GM04503 (cell line): Measurements from ENCODE around the gene GJE1.
"Not testable (repeated sequence)": the region's sequence is repeated elsewhere in the genome, so short reads cannot be mapped to it uniquely, and the experiment has no call there.

Source experiments
- DNase-seq: peaks from one replicate; pipeline ENCODE4 v3.0.0-alpha.2; 2012; ENCODE audit warnings: low read depth

The GJE1 gene, protein sequence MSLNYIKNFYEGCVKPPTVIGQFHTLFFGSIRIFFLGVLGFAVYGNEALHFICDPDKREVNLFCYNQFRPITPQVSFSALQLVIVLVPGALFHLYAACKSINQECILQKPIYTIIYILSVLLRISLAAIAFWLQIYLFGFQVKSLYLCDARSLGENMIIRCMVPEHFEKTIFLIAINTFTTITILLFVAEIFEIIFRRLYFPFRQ

DNA sequence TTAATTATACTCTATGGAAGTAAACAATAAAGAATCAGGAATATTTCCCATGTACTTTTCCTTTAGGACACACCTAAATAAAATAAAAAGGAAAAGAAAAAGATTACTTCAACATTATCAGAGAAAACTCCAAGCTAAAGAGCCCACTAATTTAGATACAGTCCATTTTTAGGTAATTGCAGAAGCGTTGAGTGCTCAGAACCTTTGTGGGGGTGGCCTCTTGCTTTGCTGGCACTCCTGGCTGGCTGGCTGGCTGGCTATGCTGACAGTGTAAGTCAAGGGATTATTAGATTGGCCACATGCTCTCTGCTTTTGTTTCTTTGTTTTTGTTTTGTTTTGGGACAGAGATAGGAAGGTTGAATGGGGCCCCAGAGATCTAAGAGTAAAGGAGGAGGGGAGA is at the start of gene GJE1:
Gene GJE1, plus strand, starts transcription at position 301 of the 400 bp plus-strand sequence. CDS start 234 bp downstream, outside the sequence.
- DNase-seq, result no peak

DNA sequence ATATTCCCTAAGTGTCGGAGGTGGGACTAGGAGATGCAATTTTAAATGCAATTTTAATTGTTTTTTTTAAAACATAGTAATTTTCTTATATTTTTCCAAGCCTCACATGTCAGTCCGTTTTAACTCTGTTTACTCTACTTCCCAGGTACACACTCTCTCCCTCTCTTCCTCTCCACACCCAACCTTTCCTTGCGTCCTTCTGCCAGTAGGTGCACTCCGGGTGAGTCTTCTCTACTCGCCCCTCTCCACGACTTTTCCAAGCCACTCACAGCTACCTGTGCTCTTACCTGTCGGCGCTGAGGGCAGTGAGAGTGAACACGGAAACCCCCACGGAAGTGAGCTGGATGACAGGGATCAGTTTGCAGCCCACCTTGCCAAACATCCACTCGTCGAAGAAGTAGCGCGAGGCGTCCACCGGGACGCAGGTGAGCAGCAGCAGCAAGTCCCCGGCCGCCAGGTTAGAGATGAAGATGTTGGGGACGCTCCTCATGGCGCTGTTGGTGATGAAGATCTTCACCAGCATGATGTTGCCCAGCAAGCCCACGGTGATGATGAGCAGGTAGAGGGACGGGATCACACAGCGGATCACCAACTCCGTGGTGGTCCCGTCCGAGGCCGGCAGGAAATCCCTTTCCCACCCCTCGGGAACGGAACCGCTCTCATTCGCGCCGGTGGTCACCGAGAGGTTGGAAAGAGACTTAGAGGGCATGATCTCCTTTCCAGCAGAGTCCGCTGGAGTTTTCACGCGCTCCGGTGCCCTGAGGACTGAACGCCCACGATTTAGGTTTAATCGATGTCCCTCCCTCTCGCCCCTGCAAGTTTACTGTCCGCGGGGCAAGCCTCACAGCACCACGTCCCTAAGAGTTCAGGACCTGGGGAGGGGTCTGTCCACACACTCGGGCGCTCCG is 44.5 kb upstream of the GJE1 start:
- no peak for DNase-seq

DNA sequence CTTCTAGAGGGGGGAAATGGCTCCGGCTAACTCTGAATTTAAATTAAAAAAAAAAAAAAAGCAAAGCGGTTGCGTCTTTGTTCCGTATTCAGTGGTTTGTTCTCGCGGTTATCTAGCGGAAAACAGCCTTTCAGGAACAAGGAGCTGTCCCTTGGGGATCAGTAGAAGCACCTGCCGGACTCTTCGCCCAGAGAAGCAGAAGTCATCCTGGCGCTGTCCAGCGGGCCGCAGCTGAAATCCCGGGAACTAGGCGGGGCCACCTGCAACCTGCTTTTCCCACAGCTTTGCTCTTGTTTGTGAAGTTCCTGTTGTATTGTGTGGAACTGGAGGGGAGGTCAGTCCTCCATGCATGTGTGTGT is 43.9 kb upstream of the GJE1 start:
- no peak for DNase-seq

DNA sequence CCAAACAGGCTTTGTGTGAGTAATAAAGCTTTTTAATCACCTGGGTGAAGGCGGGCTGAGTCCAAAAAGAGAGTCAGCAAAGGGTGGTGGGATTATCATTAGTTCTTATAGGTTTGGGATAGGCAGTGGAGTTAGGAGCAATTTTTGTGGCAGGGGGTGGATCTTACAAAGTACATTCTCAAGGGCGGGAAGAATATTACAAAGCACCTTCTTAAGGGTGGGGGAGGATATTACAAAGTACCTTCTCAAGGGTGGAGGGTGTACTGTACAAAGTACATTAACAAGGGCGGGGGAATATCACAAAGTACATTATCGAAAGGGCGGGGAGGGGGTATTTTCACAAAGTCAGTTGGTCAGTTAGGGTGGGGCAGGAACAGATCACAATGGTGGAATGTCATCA is 27.9 kb upstream of the GJE1 start:
- not testable (repeated sequence) for DNase-seq

DNA sequence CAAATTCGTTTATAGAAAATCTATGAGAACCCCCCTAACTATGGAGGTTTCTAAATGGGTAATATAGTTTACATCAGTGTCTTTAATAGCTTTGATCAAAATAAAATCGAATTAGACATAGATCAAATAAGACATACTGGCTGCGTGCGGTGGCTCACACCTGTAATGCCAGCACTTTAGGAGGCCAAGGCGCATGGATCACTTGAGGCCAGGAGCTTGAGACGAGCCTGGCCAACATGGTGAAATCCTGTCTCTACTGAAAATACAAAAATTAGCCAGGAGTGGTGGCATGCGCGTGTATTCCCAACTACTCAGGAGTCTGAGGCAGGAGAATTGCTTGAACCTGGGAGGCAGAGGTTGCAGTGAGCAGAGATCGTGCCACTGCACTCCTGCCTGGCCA is 21.9 kb upstream of the GJE1 start:
- not testable (repeated sequence) for DNase-seq

DNA sequence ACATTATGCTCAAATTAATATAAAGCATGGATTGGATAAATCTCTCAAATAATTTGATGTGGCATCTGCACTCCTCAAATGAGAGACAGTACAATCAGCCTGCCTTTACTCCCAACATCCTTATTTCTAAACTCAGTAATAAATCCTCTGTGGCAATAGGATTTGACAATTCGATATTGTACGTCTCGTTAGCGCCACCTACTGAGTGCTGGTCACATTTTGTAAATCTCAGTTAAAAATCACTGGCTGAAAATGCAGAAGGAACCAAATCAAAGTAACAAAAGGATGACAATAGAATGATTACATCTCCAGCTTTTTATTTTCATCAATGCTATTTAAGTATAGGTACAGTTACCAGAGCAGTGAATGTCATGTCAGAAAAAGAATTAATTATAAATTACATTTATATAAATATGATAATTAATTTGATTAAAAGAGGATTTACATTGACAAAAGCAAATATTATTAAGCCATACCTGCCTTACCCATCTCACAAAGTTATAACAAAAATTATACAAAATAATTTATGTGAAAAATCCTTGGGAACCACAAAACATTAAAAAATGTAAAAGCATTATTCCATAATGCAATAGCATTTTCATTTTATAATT is 20.2 kb upstream of the GJE1 start:
- peak; percentile 22 for DNase-seq

DNA sequence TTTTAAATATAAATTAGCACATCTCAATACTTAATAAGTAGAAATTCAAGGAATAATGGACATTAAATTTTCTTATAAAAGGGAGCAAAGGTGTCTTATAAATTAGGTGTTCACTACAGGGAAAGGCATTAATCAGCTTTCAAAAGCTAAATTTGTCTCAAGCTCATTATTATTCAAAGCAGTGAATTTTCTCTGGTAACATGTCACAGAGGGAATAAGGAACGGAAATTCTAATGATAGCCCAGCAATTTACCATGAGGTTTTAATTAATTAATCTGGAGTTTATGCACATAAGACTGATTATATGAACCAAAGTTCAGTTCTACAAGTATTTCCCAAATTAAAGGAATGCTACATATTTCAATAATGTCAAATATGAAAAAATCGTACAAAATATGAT is 15.4 kb upstream of the GJE1 start:
- DNase-seq, result no peak

DNA sequence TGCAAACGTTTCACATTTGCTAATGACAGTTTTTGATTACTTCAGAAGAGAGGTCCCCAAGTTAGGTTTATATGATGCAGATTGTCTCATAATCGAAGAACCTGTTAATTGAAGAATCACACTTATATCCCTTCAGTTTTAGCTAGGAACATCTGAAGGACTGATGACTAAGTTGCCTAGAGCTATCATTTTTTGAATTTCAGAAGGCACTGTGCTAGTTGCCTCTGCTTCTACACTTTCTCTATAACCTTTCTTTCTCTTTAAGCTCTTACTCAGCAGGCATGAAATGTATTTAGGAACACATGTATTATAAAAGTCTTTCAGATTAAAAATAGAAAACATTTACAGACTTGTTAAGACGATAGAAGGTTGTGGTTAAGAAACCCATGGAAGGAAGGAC is 14.4 kb upstream of the GJE1 start:
- no peak for DNase-seq

DNA sequence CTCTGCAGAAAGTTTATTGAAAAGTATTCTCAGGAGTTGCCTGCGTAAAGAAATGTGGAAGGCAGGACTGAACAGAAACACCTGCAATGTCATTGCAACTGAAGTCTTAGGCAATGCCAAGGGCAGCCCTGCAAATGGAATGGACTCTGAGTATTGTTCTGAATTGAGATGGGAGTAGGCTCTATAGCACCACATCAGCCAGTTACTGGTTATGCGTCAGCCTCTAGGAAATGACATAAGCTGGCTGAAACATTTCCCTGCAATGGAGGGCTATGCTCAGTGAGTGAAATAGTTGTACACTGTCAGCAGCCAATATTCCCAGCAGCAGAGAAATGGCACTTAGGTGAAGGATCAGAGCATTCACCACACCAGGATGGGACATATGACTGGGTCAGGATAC is 13.8 kb upstream of the GJE1 start:
- DNase-seq, result no peak

DNA sequence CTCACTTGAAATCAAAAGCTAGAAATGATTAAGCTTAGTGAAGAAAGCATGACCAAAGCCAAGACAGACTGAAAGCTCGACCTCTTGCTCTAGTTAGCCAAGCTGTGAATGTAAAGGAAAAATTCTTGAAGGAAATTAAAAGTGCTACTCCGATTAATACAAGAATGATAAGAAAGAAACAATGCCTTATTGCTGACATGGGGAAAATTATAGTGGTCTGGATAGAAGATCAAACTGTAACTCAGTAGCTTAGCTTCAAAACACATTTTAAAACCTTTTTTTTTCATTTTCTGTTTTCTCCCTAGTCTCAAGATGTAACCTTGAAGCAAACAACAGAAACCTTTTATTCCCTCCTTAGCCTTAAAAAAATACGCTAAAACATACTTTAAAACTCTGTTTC is 11.4 kb upstream of the GJE1 start:
- DNase-seq, result no peak

DNA sequence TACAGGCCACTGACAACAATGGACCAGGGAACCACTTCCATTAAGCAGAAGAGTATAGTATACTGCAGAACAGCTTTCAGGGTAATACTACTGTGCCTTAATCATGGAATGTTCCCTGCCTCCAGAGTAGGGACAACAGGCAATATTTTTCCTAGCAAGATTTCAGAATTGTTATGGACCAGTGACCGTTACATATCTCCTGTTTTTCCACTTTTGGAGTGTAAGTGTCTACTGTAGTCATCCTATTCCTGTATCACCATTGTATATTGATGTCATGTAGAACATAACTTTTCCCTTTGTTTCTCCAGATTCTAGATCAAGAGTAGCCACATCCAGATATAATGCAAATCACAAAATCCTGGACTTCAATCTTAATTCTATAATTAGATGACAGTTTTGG is 1.9 kb upstream of the GJE1 start:
- no peak for DNase-seq

DNA sequence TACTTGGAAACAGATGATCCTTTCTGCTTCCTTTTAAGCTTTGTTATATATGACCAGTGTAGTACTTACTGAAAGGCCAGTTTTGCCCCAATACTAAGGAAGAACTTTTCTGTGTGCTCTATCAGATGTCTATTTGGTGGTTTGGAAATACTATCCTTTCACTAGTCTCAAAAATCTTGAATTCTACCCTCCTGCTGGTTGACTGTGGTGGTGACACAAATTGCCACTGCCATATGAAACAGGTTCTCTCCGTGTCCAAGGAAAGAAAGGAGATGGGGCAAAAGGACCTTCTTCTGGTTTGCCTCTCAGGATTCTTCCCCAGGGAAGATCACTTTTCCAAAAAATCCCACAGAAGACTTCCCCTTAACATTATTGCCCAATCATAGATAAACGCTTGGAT is 6.2 kb downstream of the GJE1 start:
- DNase-seq, result no peak

DNA sequence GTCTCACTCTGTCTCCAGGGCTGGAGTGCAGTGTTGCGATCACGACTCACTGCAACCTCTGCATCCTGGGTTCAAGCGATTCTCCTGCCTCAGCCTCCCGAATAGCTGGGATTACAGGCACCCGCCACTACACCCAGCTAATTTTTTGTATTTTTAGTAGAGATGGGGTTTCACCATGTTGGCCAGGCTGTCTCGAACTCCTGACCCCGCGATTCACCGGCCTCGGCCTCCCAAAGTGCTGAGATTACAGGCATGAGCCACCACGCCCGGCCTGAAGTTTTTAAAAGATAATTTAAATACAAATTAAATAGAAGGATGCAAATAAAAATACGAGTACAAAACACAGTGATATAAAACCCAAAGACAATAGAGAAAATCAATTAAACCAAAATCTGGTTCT is 8.8 kb downstream of the GJE1 start:
- not testable (repeated sequence) for DNase-seq

DNA sequence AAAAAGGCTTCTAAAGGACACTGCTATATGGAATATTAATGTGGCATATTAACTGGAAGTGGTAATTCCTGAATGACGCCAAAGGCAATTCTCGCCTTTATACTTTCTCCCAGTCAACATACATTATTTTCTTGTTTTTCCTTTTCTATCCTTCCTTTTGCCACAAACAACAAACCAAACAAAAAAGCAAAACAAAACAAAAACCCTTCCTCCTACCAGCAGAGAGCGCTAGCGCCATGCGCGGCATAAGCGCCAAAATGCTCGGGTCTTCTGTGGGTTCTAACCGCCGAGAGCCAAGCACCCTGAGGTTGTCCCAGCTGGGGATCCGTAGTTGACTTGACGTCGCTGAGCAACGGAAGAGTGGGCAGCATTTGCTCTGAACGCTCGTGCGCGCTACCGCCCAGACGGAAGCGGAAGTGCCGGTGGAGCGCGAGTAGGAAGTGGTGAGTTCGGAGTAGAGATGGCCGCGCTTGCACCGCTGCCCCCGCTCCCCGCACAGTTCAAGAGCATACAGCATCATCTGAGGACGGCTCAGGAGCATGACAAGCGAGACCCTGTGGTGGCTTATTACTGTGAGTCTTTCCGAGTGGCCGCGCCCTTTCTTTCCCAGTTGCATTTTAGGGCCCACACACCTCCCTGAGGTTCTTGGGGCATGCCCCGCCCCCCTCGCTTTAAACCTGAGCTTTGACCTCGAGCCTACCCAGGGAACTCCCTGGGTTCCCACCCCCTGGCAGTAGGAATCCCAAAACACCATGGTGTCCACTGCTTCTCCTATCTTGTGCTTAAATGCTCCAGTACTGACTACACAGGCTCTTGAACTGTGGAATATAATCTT is 14.3 kb downstream of the GJE1 start, which contains the start of the genes NMBR and VTA1:
Gene NMBR, minus strand, starts transcription at position 295 of the 835 bp plus-strand sequence. CDS start 58,464 bp downstream, outside the sequence.
Gene VTA1, plus strand, starts transcription at position 436 of the 835 bp plus-strand sequence. Its CDS starts 25 bp downstream, at position 461.
- DNase-seq, result peak; percentile 98

DNA sequence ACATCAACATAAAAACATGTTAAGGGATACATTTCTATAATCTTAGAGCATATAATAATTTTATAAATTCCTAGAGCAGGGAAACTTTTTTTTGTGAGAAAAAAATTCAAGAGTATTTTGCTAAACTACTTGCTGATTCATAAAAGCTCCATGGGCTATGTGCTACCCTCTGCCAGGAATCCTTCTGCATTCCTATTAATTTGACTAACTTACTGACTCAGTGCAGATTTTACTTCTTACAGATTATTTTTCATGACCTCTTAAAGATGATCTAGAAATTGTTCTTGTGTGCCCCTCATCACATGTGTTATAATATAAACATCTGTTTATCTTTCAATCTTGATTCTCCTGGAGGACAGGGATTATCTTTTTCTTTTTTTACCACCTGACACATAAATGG is 20.0 kb downstream of the GJE1 start:
- DNase-seq, result peak; percentile 46

DNA sequence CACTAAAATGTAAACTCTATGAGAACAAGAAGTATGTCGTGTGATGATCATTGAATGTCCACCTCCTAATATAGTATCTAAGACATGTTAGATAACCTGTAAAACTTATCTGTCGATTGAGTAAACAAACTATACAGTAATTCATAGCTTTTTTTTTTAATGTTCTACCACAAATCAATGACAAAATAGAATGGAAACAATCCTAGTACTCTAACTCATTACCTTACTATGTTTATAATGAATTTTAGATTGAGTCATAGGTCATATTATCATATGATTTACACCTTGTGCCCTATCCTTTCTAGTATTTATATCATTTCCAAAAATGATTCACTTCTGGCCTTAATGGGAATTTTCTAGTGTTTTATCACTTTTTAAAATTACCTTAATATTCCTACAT is 20.5 kb downstream of the GJE1 start:
- no peak for DNase-seq

DNA sequence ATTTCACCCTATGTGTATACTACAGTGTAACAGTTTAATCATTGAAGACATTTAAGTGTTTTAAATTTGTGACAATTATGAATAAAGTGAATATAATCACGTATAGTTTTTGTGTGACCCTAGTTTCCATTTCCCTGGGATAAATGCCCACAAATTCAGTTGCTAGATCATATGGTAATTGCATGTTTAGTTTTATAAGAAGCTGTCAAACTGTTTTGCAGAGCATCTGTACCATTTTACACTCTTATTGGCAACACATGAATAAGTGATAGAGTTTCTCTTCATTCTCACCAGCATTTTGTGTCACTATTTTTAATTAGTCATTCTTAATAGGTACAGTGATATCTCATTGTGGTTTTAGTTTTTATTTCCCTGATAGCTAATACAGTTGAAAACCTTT is 21.6 kb downstream of the GJE1 start:
- DNase-seq, result no peak

DNA sequence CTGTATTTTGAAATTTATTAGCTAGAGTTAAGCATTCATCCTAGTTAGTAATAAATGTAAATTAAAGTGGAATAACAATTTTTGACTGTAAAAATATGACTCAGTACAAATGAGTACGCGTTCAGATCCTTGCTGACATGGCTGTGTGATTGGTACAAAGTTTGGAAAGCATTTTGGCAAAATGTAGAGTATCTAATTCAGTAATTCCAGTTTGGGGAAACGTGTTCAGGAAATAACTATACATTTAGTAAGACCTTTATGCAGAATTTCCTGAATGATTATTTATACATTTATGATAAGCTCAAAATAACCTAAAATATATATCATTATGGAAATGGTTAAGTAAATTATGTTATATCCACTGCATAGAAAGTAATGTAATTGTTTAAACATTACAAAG is 22.4 kb downstream of the GJE1 start:
- no peak for DNase-seq

DNA sequence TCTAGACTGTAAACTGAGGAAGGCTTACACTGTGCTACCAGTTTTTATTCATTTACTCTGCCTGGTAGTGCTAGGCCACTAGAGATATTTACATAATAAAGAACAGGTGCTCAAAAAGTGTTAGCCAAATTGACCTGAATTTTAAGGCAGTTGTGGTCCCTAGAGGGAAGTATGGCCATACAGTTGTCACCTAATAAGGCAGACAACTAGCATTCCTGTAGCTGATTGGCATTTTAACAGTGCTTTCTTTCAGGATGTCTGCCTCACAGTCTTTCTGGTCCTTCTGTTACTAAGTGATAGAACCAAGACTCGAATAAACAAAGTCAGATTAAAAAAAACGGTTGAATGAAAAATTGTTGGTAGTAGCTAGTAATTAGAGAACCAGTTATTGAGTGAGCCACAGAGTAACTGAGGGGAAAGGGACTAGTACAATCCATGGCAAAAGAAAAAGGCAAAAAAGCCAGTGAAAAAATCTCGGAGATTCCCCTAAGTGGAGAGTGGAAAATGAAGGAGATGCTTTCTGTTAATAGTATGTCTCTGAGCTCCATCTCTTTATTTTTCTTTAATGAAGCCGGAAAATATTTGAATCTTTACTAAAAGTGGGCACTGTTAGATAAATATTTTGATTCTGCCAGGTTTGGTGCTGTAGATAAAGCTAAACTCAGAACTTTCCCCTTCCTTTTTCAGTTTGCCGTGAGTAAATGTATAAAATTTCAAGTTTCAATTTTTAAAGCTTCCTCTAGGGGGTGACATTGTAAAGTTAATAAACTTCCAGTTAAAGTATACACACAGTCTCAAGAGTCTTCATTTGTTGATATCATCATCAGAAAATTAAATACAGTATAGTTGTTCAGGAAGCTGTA is 23.4 kb downstream of the GJE1 start:
- no peak for DNase-seq

DNA sequence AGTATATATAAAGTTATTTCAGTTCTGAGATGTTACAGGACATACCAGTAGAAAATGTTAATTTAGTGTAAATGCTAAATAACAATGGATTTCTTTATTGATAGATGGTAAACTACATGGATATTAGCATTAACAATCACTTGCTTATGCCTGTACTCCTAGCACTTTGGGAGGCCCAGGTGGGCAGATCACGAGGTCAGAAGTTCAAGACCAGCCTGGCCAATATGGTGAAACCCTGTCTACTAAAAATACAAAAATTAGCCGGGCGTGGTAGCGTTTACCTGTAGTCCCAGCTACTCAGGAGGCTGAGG is 24.0 kb downstream of the GJE1 start:
- not testable (repeated sequence) for DNase-seq

DNA sequence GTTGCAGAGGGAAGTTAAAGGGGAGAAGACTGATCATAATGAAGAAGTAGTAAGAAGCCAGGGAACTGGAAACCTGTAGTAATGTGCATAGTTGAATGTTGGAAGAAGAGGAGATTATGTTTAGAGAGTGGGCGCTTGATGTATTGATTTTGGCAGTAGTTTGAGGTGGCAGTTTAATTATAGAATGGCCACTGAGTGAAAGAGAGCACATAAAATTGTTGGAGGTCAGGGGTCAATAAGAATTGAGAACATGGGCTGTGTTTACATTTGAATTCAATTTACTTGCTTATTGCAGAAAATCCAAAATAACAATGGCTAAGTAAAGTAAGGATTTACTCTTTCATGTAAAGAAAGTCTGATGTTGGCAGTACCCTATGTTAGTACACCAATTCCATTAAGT is 30.1 kb downstream of the GJE1 start:
- no peak for DNase-seq
